Esophagus muscularis mucosa (tissue), 4 donors: ENCODE data around the gene MOCS1. TPM values are rescaled to one million over a fixed set of nuclear protein-coding genes. Genes with fewer than 3 reads are reported as not detected.

ENCODE experiments used
- DNase-seq: peaks from one replicate; pipeline ENCODE4 v3.0.0-alpha.2; 2017; ENCODE audit errors: extremely low spot score
- H3K27ac ChIP-seq, 4 donors: fragments of 200-600 bp; sonication (generic); replicated peaks in 1 of 4; 1 replicate in 3 of 4; 2 replicates in 1 of 4; pipeline ENCODE4 v1.5.1; 2016 to 2019; ENCODE audit warnings: mild to moderate bottlenecking in 1 of 4
- H3K27me3 ChIP-seq, 4 donors: fragments of 200-600 bp; sonication (generic); one replicate each; pipeline versions ENCODE4 v1.5.1 to v1.6.0; 2016 to 2019
- H3K36me3 ChIP-seq, 4 donors: fragments of 200-600 bp; sonication (generic); one replicate each; pipeline ENCODE4 v1.5.1; 2016 to 2019
- H3K4me1 ChIP-seq, 4 donors: fragments of 200-600 bp; sonication (generic); one replicate each; pipeline ENCODE4 v1.5.1; 2016 to 2019
- H3K4me3 ChIP-seq, 4 donors: fragments of 200-600 bp; sonication (generic); 1 replicate in 2 of 4; 2 replicates in 2 of 4; pipeline ENCODE4 v1.5.1; 2016 to 2019; ENCODE audit warnings: mild to moderate bottlenecking in 4 of 4, moderate library complexity in 1 of 4
- H3K9me3 ChIP-seq, 4 donors: fragments of 200-600 bp; sonication (generic); 1 replicate in 3 of 4; 2 replicates in 1 of 4; pipeline ENCODE4 v1.5.1; 2016 to 2019
- CTCF ChIP-seq, 3 experiments: fragments of 200-600 bp in 2 of 3; fragments of 450-650 bp in 1 of 3; sonication (generic) in 2 of 3; IDR thresholded peaks; one replicate each; pipeline ENCODE4 v1.5.1; 2017 to 2019; ENCODE audit warnings: antibody characterized with exemption in 3 of 3, mild to moderate bottlenecking in 2 of 3, moderate library complexity in 1 of 3
- EP300 ChIP-seq: sonication (generic); formaldehyde crosslinking; IDR thresholded peaks from one replicate; pipeline ENCODE4 v1.6.1; 2017; ENCODE audit warnings: antibody characterized with exemption
- POLR2A ChIP-seq: fragments of 450-650 bp; IDR thresholded peaks from one replicate; pipeline ENCODE4 v1.6.1; 2017; ENCODE audit warnings: antibody characterized with exemption, moderate library complexity, mild to moderate bottlenecking, low read depth
- POLR2AphosphoS5 ChIP-seq, 2 donors: sonication (generic); formaldehyde crosslinking; IDR thresholded peaks; one replicate each; pipeline ENCODE4 v1.6.1; 2017; ENCODE audit warnings: antibody characterized with exemption in 2 of 2
- WGBS: methylation state at CpG from one replicate; pipeline ENCODE4 v1.1.5; 2018; 5-methylcytosine and 5-hydroxymethylcytosine counted together
- intact Hi-C: fragments of 100-400 bp; cut with DNase I; formaldehyde crosslinking; loops from one replicate; pipeline ENCODE4 v1.15.1; 2023
- total RNA-seq, 4 donors: library from RNA; depleted of rRNA; stranded (reverse); fragments of >200 nt; gene quantifications; one replicate each; pipeline versions ENCODE4 v1.1.0 to v1.2.1, GENCODE V29; 2016

The MOCS1 gene
- total RNA-seq, 4 donors from 2014 or later = 19.1 to 37.3 (median 28.0) TPM

- peaks cover 13 to 52% (median 51%) of the 10 kb centered on the region in 4 donors for H3K4me1 ChIP-seq
- H3K36me3 ChIP-seq = peaks cover 19 to 91% (median 49%) of the 10 kb centered on the region in 4 donors
- TF ChIP-seq POLR2AphosphoS5 (IDR thresholded peaks at IDR 0.05) (peak in 1 of 2 donors; percentile 32), CTCF (IDR thresholded peaks at IDR 0.05) (peak; percentile 61 to 70 (median 66)), EP300 (no peak), POLR2A (no peak)
- no peaks in the 10 kb centered on the region for H3K27me3 ChIP-seq
- no peak overlapping the region for H3K4me3 ChIP-seq
- no peaks in the 10 kb centered on the region for H3K9me3 ChIP-seq
- H3K27ac ChIP-seq = peak overlapping the region; percentile 83 to 86 (median 84)
- intact Hi-C loops = loop anchor here (5.0 kb wide), 1 partner anchor 515 kb away; no protein-coding TSS in a partner anchor
- DNase-seq = no peak
- 67% methylated on average over 2 of the region's 2 CpGs for WGBS
Measured at GRCh38 chr6:39892490-39893129, 41.7 kb downstream of the MOCS1 start.

GRCh38 chr6:39891976-39892375 lies 42.3 kb downstream of the MOCS1 start:
- H3K27ac ChIP-seq = peak overlapping the region; percentile 83 to 86 (median 84)
- no peaks in the 10 kb centered on the region for H3K27me3 ChIP-seq
- H3K4me1 ChIP-seq = peaks cover 20 to 58% (median 58%) of the 10 kb centered on the region in 4 donors
- WGBS = 71% methylated on average over 4 of the region's 4 CpGs
- TF ChIP-seq POLR2AphosphoS5 (IDR thresholded peaks at IDR 0.05) (peak in 1 of 2 donors; percentile 15), CTCF (IDR thresholded peaks at IDR 0.05) (no peak)
- peaks cover 13 to 89% (median 43%) of the 10 kb centered on the region in 4 donors for H3K36me3 ChIP-seq
- intact Hi-C loops = loop anchor here (5.0 kb wide), 1 partner anchor 515 kb away; no protein-coding TSS in a partner anchor
- H3K9me3 ChIP-seq = no peaks in the 10 kb centered on the region
- no peak for DNase-seq
- H3K4me3 ChIP-seq = no peak overlapping the region

- 94% methylated on average over 6 of the region's 6 CpGs for WGBS
- TF ChIP-seq EP300 (no peak), CTCF (IDR thresholded peaks at IDR 0.05) (no peak), POLR2A (no peak), POLR2AphosphoS5 (IDR thresholded peaks at IDR 0.05) (no peak)
- peaks cover 7 to 88% (median 40%) of the 10 kb centered on the region in 4 donors for H3K36me3 ChIP-seq
- peaks cover 24 to 65% (median 64%) of the 10 kb centered on the region in 4 donors for H3K4me1 ChIP-seq
- no peak overlapping the region for H3K4me3 ChIP-seq
- peak overlapping the region; percentile 83 to 86 (median 84) for H3K27ac ChIP-seq
- intact Hi-C loops = loop anchor here (5.0 kb wide), 1 partner anchor 514 kb away; no protein-coding TSS in a partner anchor
- DNase-seq = no peak
- H3K27me3 ChIP-seq = no peaks in the 10 kb centered on the region
- no peaks in the 10 kb centered on the region for H3K9me3 ChIP-seq
Measured at GRCh38 chr6:39891353-39891752, 42.9 kb downstream of the MOCS1 start.

DNA sequence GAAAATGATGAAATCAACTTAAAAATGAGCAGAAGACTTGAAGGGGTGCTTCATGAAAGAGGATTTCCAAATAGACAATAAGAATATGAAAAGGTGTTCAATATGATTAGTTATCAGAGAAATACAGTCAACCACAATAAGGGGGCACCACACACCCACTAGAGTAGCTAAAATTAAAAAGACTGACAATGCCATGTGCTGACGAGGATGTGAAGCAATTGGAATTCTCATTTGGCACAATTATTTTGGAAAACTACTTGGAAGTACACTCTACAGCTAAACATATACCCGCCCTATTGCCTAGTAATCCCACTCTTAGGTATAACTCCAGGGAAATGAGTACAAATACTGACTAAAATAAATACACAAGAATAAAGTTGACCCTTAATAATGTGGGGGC lies 45.0 kb downstream of the MOCS1 start:
- TF ChIP-seq POLR2A = no peak
- TF ChIP-seq POLR2AphosphoS5 (IDR thresholded peaks at IDR 0.05) = no peak
- no peak for TF ChIP-seq EP300
- TF ChIP-seq CTCF (IDR thresholded peaks at IDR 0.05) = no peak
- Histone ChIP-seq H3K4me3 (no peak overlapping the region), H3K36me3 (peaks cover 0 to 87% (median 39%) of the 10 kb centered on the region in 4 donors), H3K27ac (peak overlapping the region; percentile 83 to 86 (median 84)), H3K27me3 (no peaks in the 10 kb centered on the region), H3K4me1 (peaks cover 24 to 86% (median 84%) of the 10 kb centered on the region in 4 donors), H3K9me3 (no peaks in the 10 kb centered on the region)
- intact Hi-C loops = no loop called here
- 73% methylated on average over 2 of the region's 2 CpGs for WGBS
- no peak for DNase-seq
